Raji (cell line): ENCODE results near the gene ST7.

Experiments used
- POLR2A ChIP-seq: IDR thresholded peaks from 2 replicates; pipeline ENCODE4 v1.6.1; 2011; ENCODE audit warnings: low read depth, low read length, control low read depth; ENCODE audit not compliant: insufficient read depth

ST7 gene

DNA sequence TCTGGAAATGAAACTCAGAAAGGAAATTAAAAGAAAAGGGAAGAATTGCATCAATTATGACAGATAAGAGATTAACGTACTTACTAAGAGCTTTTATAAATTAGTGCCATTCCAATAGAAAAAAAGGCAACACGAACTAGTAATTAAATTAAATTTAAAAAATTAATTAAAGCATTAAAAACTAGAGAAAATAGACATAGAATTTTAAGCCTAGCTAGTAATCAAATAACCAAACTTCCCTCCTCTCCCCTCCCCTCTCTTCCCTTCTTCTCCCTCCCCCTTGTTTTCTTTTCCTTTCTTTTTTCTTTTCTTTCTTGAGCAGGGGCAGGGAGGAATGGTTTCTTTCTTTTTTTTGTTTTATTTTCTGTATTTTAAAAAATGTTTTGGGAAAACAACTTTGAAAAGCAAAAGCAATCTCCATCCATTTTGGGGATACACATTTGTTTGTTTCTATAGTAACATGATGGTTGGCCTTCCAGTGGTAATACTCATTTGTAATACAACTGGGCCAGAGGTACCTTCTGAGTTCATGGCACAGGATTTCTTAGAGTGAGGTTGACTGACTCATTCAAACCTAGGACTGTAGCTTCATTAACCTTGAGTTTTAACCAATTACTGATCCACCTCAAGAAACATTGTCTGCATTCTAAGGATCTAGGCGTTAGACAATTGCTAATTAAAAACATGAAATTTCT is 132.6 kb downstream of the ST7 start:
- no peak for TF ChIP-seq POLR2A

DNA sequence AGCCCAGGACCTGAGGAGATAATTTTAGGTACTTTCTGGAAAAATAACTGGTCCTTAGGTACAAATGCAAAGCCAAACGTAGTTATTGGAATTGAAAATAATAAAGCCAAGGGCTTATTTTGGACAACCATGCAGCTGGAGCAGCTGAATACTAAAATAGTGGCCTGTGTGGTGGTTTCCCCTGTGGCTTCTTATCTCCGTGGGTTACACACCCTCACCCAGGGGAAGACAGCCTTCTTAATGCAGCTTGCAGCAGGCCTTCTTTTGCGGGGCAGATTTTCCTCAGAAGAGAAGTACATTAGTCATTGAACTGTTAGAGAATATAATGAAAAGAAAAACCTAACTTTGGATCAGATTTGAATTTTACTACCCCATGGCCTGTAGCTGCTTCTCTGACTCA is 133.5 kb downstream of the ST7 start:
- no peak for TF ChIP-seq POLR2A

DNA sequence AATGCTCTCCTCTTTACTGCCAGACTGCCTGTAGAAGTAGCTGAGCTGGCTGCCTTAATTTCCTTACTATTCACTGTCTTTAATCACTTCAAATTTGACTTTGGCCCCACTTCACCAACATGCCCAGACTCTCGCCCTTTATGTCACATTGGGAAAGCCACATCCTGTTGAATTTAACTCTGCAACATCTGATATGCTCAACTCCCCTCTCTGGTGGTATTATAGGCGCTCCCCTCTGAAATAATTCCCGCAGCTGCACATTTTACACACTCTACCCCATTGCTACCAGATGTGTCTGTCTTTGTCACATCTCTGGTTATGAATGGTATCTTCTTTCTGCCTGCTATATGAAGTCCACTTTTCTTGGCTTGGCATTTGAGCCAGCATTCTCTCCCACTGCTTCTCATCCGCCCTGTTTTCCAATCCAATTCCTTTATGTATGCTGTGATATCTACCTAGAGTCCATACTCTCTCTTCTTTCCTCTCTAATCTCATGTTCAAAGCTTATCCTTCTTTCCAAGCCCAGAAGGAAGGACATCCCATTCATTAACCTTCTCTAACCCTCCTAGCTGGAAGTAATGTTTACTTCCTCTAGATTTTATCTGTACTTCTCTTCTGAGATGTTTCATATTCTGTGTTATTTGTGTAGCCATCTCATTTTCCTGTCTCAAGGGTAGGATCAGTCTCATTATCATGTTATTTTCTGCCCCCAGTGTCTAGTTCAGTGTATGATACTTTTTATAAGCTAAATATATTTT is 134.5 kb downstream of the ST7 start:
- no peak for TF ChIP-seq POLR2A

DNA sequence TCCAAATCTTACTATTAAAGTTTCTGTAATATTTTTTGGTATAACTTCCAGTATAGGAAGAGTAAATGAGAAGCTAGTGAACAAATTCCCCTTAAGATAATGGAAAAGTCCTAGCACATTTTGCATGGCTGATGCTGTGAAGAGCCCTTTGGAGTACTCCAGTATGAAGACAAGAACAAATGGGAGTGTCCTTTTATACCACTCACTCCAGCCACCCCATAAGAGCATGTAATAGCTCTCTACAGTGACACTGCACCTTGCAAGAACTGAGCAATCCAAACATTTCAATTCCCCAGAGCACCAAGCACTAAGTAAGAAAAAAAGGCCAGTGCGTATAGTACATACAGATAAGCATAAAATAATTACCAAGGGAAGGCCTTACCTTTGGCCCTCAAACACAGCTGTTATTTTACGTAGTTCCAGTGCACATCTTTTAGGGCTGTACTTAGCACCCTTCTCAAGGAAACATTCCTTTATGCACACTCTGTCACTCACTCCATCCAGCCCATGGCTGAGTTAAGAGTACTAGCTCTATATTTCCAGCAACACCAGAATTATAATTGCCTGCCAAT is 135.4 kb downstream of the ST7 start:
- TF ChIP-seq POLR2A, result no peak

DNA sequence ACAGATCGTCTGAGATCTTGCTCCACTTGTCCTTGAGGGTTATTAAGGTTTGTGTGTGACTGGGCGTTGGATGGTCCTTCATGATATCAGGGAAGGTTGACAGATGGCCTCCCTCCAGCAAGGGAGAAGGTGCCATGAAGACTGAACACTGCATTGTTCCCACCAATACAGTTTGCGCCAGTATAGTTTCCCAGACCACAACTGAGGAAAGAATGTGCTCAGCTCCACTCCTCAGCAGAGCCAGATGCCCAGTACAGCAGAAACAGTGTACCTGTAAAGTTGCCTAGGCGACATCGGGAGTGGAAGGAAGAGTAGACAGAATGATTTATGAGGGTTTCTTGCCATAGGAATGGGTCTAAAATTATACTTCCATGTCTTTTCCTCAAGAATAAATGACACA is 137.5 kb downstream of the ST7 start:
- TF ChIP-seq POLR2A, result no peak

DNA sequence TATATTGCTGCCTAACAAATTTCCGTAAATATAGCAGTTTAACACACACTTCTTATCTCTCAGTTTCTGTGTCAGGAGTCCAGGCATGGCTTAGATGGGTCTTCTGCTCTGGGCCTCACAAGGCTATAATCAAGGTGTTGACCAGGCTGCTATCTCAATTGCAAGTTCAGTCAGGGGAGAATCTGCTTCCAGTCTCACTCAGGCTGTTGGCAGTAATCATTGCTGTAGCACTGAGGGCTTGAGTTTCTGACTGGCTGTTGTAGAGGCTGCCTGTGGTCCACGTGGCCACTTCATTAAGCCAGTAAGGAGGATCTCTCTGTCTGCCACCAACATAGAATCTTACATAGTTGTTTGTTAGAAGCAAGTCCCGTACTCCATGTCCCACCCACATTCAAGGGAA is 138.4 kb downstream of the ST7 start:
- TF ChIP-seq POLR2A, result no peak

DNA sequence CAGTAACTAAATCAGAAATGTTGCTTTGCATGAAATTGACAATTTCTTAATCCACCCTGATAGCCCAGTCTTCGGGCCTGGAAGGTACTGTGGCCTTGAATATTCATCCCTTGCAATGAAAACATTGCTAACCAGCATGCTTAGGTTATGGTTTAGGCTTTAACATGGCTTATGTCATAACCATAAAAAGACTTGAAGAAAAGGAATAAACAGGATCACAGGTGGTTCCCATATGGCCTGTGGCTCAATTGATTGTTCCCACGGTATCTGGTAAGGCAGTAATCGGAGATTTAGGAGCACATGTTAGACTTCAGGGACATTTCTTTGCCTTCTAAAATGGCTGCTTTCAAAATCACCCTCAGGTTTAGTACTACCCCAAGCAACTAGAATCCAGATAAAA is 139.5 kb downstream of the ST7 start:
- no peak for TF ChIP-seq POLR2A

DNA sequence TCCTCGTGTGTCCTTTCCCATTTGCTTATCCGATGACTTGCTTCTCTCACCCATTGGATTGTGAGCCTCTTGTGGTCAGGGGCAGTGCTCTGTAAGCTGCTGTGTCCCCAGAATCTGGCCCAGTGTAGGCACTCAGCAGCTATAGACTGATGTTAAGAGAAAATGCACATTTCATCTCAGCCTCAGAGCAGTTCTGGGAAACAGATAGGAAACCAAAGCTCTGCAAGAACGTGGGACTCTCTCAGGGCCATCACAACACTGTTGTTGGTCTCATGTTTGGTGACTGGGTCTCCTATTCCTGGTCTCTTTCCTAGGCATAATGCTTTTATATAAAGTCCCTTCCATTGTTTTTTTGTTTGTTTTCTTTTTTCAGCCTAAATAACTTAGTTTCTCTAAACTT is 141.2 kb downstream of the ST7 start:
- TF ChIP-seq POLR2A, result no peak

DNA sequence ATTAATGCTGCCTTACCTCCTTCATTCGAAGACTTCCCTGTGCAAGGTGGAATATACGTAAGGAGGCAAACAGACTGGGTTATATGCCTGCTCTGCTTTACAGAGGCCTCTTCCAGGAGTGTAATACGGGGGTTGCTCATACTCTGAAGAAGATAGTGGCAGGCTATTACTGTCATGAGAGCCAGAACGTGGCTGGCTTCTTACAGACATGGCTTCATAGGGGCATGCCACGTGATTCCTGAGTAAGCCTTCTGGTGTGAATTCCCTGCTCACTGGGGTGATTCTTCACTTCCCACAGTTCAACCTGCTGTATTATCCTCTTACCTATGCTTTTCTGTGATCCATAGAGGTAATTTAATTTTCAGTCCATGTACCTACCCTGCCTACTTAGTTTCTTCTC is 141.8 kb downstream of the ST7 start:
- TF ChIP-seq POLR2A, result no peak

DNA sequence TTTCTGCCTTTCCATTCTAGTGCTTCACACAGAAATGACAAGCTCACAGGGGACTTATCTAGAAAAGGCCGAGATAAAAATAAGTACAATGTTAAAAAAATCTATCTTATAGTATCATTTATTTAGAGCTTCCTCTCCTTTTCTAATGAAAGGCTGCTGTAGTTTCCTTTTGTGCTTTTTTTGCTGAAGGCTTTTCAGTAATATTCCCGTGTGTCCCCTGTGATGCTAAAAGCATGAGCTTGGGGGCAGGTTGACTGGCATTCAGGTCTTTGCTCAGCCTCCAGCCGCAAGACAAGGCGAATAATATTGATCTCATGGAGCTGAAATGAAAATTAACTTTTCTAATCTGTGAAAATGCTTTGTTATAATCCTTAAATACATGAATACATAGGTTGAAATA is 143.0 kb downstream of the ST7 start:
- TF ChIP-seq POLR2A, result no peak

DNA sequence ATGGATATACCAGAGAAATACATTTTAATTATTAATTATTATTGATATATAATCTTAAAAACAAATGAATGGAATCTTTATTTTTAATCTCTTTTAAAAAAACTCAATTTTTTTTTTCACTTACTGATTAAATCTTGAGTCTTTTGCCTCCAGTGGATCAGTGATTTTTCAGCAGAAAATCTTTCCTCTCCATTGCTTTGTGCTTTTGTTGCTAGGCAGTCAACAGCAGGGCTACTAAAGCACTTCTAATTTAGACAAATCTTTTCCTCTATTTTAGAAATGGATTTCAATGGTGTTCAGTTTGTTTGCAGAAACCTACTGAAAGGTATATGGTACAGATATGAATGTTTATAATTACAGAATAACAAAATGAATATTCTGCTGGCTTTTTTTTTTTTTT is 143.6 kb downstream of the ST7 start:
- TF ChIP-seq POLR2A, result no peak

DNA sequence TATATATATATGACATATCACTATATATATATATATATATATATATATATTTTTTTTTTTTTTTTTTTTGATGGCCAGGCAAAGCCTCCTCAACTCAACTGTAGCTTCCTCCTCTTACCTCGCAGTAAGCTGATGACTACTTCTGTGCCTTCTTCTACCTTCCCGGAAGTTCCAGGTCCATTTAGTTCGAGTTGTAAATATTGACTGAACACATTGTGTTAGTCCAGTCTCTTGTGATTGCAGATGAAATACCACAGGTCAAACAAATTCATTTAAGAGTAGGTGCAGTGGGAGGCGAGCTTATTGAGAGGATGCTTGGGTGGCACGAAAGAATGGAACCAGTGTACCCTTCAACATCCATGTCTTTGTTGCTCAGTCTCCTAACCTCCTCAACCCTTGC is 144.6 kb downstream of the ST7 start:
- no peak for TF ChIP-seq POLR2A

DNA sequence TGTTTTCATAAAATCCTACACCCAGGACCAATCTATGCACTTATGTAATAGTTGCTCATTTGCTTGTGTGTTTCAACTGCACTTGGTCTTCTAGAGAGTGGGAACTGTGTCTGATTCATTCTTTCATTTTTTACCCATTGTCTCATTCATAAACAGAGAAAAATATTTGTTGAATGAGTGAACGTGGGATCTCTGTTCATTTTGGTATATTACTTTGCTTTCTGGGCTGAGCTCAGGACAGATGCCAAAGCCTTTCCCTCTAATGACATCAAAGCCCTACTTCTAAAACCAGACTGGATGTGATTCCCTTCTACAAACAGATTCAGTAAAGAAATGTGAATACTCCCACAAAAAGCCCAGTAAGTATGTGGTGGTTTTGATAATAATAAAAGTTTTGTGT is 145.2 kb downstream of the ST7 start:
- no peak for TF ChIP-seq POLR2A

DNA sequence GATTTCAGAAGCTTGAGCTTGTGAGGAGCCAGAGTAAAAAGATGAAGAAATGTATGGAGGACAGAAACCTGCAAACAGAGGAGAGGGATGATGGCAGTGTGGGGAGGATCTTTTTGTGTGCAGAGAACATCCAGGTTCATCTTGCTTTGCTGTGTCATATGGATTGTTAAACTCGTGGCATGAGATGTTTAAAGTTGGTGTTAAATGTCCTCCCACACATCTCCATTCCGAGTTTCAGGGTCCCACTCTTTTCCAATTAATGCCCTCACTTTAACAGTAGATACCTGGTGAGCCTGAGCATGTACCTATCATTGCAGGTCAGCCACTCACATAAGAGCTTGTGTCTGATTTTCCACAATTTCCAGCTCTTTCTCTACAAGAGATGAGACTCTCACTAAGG is 147.7 kb downstream of the ST7 start:
- TF ChIP-seq POLR2A, result no peak

DNA sequence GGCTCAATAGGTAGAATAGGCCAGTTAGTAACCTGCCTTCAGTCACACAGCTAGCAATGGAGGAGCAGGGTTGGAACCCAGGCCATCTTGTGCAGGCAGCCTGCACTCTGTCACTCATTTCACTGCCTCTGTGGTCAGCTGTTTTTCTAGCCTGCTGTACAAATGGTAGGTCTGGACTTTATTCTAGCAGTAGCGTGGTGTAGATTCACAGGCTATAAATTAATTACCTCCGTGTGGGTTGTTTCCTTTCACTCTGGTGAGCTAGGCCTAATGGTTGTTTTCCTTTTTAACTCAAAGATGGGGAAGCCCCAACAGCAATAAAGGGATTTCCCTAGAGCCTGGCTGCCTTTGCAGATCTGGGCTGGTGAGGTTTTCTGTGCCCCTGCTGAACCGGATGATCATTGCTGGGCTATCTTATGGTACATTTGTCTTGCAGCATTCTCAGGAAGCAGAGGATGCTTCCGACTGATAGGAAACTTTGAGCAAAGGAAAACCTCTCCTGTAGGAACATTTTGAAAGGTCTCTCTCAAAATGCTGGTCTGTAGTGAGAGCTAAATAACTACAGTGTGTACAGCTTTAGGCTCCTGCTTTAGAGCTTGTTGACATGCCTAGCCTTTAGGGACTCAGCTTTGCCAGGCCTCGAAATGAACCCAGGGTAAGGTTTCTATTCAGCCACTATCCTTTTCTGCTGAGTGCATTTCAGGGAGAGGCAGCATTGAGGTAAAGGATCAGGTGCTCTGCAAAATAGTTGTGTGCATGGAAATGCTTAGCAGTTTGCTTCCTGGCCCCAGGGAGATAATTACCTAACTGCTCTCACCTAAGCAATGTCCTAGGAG is 157.4 kb downstream of the ST7 start:
- no peak for TF ChIP-seq POLR2A
